Neutrophil (primary cell): ENCODE data around the gene UBAP2L.

ENCODE experiments used
- H3K27ac ChIP-seq: fragments of 200-600 bp; sonication (generic); 2 replicates; pipeline ENCODE4 v1.5.1; 2016; ENCODE audit warnings: mild to moderate bottlenecking, moderate library complexity
- H3K27me3 ChIP-seq: fragments of 200-600 bp; sonication (generic); 2 replicates; pipeline ENCODE4 v1.6.0; 2016; ENCODE audit warnings: mild to moderate bottlenecking
- H3K36me3 ChIP-seq: fragments of 200-600 bp; sonication (generic); 2 replicates; pipeline ENCODE4 v1.5.1; 2017
- H3K4me1 ChIP-seq, 2 experiments: fragments of 200-600 bp in 1 of 2; sonication (generic) in 1 of 2; 1 replicate in 1 of 2; 2 replicates in 1 of 2; pipeline versions ENCODE4 v1.5.1 to v1.6.1; 2013 to 2016; ENCODE audit warnings: low read depth in 1 of 2, low read length in 1 of 2, mild to moderate bottlenecking in 1 of 2, moderate library complexity in 1 of 2; ENCODE audit not compliant: control insufficient read depth in 1 of 2, insufficient read depth in 1 of 2
- H3K4me3 ChIP-seq, 2 experiments: fragments of 200-600 bp in 1 of 2; sonication (generic) in 1 of 2; 1 replicate in 1 of 2; 2 replicates in 1 of 2; pipeline ENCODE4 v1.5.1; 2013 to 2016; ENCODE audit warnings: low read depth in 1 of 2, low read length in 1 of 2, mild to moderate bottlenecking in 1 of 2, moderate library complexity in 1 of 2
- H3K9me3 ChIP-seq: fragments of 200-600 bp; sonication (generic); 2 replicates; pipeline ENCODE4 v1.5.1; 2016
- CTCF ChIP-seq: fragments of 200-600 bp; sonication (generic); IDR thresholded peaks from 2 replicates; pipeline ENCODE4 v1.5.1; 2016; ENCODE audit warnings: antibody characterized with exemption

UBAP2L gene

GRCh38 chr1:154318386-154318785, 97.6 kb downstream of the UBAP2L start:
- no peaks in the 10 kb centered on the region for H3K4me1 ChIP-seq
- peaks cover 4% of the 10 kb centered on the region for H3K9me3 ChIP-seq
- H3K36me3 ChIP-seq = no peaks in the 10 kb centered on the region
- H3K4me3 ChIP-seq = no peak overlapping the region
- peaks cover 54% of the 10 kb centered on the region for H3K27me3 ChIP-seq
- H3K27ac ChIP-seq = no peak overlapping the region
- TF ChIP-seq CTCF = no peak
